Measurements from ENCODE around the gene TP73. TPM values are rescaled to one million over a fixed set of nuclear protein-coding genes. Genes with fewer than 3 reads are reported as not detected.
A peak's percentile ranks its signal among the peaks of the same experiment; 100 is the strongest.

The TP73 gene
- total RNA-seq, 2 experiments from 2014 or later = not detected

- H3K9me3 ChIP-seq (ENCODE audit: control insufficient read depth in 1 of 2, insufficient read depth in 1 of 2, low read length in 2 of 2) = no peaks in the 10 kb centered on the region
- H3K27ac ChIP-seq (ENCODE audit: low read depth in 1 of 2, low read length in 2 of 2) = no peak overlapping the region
- H3K27ac Mint-ChIP-seq = no peak overlapping the region
- ChIA-PET POLR2A (no interaction called here), CTCF (interaction anchor here (1.4 kb wide), 1 partner anchor 127 kb away, joined by 12 read pairs; no protein-coding TSS in a partner anchor)
- peaks cover 17% of the 10 kb centered on the region for H3K4me1 ChIP-seq (ENCODE audit: insufficient read depth, low read length)
- H3K27me3 Mint-ChIP-seq = peaks cover 26% of the 10 kb centered on the region
- no peak for ATAC-seq (ENCODE audit: poor library complexity)
- DNase-seq = no peak
- H3K36me3 Mint-ChIP-seq (ENCODE audit: low read depth) = no peaks in the 10 kb centered on the region
- intact Hi-C loops (cut with DNase I, micrococcal nuclease) = no loop called here
- no peaks in the 10 kb centered on the region for H3K9me3 Mint-ChIP-seq
- H3K27me3 ChIP-seq (ENCODE audit: control insufficient read depth in 1 of 2, insufficient read depth in 2 of 2, low read length in 2 of 2) = peaks cover 0 to 2% of the 10 kb centered on the region in 2 experiments
- H3K4me3 ChIP-seq (ENCODE audit: low read length) = no peak overlapping the region
- TF ChIP-seq, protein P1, sequence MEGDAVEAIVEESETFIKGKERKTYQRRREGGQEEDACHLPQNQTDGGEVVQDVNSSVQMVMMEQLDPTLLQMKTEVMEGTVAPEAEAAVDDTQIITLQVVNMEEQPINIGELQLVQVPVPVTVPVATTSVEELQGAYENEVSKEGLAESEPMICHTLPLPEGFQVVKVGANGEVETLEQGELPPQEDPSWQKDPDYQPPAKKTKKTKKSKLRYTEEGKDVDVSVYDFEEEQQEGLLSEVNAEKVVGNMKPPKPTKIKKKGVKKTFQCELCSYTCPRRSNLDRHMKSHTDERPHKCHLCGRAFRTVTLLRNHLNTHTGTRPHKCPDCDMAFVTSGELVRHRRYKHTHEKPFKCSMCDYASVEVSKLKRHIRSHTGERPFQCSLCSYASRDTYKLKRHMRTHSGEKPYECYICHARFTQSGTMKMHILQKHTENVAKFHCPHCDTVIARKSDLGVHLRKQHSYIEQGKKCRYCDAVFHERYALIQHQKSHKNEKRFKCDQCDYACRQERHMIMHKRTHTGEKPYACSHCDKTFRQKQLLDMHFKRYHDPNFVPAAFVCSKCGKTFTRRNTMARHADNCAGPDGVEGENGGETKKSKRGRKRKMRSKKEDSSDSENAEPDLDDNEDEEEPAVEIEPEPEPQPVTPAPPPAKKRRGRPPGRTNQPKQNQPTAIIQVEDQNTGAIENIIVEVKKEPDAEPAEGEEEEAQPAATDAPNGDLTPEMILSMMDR (IDR thresholded peaks at IDR 0.05) = no peak
- peaks cover 29% of the 10 kb centered on the region for H3K4me1 Mint-ChIP-seq (ENCODE audit: low read depth)
- no peak overlapping the region for H3K4me3 Mint-ChIP-seq
- H3K36me3 ChIP-seq (ENCODE audit: insufficient read depth, low read length) = peaks cover 3% of the 10 kb centered on the region
Measured at GRCh38 chr1:3617806-3618345, 34.4 kb upstream of the TP73 start.

GRCh38 chr1:3618531-3618880 lies 33.8 kb upstream of the TP73 start:
- Mint-ChIP-seq H3K27me3 (peaks cover 19% of the 10 kb centered on the region), H3K36me3 (ENCODE audit: low read depth) (no peaks in the 10 kb centered on the region), H3K9me3 (no peaks in the 10 kb centered on the region), H3K4me3 (no peak overlapping the region), H3K4me1 (ENCODE audit: low read depth) (peaks cover 35% of the 10 kb centered on the region), H3K27ac (no peak overlapping the region)
- ATAC-seq (ENCODE audit: poor library complexity) = no peak
- Histone ChIP-seq H3K36me3 (ENCODE audit: insufficient read depth, low read length) (peaks cover 3% of the 10 kb centered on the region), H3K9me3 (ENCODE audit: control insufficient read depth in 1 of 2, insufficient read depth in 1 of 2, low read length in 2 of 2) (no peaks in the 10 kb centered on the region), H3K27ac (ENCODE audit: low read depth in 1 of 2, low read length in 2 of 2) (no peak overlapping the region), H3K27me3 (ENCODE audit: control insufficient read depth in 1 of 2, insufficient read depth in 2 of 2, low read length in 2 of 2) (peaks cover 0 to 2% of the 10 kb centered on the region in 2 experiments), H3K4me3 (ENCODE audit: low read length) (no peak overlapping the region), H3K4me1 (ENCODE audit: insufficient read depth, low read length) (peaks cover 23% of the 10 kb centered on the region)
- intact Hi-C loops (cut with DNase I, micrococcal nuclease) = no loop called here
- TF ChIP-seq, protein P1 (IDR thresholded peaks at IDR 0.05) = no peak
- ChIA-PET POLR2A (interaction anchor here (1.0 to 1.4 kb wide), 3 partner anchors 88 to 165 kb away, joined by 5 to 7 read pairs (median 6); no protein-coding TSS in a partner anchor), CTCF (interaction anchor here (0.9 to 2.0 kb wide), 16 partner anchors 11 to 178 kb away, joined by 3 to 23 read pairs (median 4); partner anchors contain the start of genes LRRC47 and WRAP73)
- no peak for DNase-seq

DNA sequence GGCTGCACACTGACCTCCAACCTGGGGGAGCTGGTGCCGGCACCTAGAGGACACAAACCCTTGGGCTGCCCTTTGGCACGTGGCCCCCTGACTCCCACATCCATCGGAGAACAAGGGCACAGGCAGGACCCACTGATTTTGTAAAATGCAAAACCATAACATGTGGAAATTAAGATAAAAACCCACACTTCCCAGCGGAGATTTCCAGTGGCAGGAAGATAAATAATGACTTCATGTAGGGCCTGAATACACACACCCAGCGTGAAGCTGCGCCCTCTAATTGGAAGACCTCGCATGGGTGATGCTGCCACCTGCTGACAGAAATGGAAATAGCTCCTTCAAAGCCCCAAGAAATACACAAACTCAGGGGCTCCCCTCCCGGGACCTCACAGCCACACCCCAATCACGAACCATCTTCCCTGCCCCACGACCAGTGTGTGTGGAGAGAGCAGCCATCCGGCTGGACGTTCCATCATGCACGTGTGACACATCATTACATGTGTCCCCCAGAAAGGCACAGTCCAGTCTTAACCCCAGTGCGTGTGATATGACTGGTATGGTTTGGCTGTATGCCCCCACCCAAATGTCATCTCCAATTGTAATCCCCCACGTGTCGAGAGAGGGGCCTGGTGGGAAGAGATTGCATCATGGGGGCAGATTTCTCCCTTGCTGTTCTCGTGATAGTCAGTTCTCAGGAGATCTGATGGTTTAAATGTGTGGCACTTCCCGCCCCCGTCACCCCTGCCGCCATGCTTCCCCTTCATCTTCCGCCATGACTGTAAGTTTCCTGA lies 33.2 kb upstream of the TP73 start:
- intact Hi-C loops (cut with DNase I, micrococcal nuclease) = loop anchor here (1.0 kb wide), 3 partner anchors 54 to 166 kb away; no protein-coding TSS in a partner anchor
- no peaks in the 10 kb centered on the region for H3K36me3 Mint-ChIP-seq (ENCODE audit: low read depth)
- peak overlapping the region; percentile 8 for H3K27ac Mint-ChIP-seq
- H3K9me3 ChIP-seq (ENCODE audit: control insufficient read depth in 1 of 2, insufficient read depth in 1 of 2, low read length in 2 of 2) = no peaks in the 10 kb centered on the region
- peaks cover 0 to 2% of the 10 kb centered on the region in 2 experiments for H3K27me3 ChIP-seq (ENCODE audit: control insufficient read depth in 1 of 2, insufficient read depth in 2 of 2, low read length in 2 of 2)
- H3K4me3 Mint-ChIP-seq = peak overlapping the region; percentile 49
- POLR2A ChIA-PET = interaction anchor here (1.0 to 1.4 kb wide), 3 partner anchors 88 to 166 kb away, joined by 5 to 7 read pairs (median 6); no protein-coding TSS in a partner anchor
- H3K27ac ChIP-seq (ENCODE audit: low read depth in 1 of 2, low read length in 2 of 2) = no peak overlapping the region
- no peaks in the 10 kb centered on the region for H3K9me3 Mint-ChIP-seq
- H3K4me3 ChIP-seq (ENCODE audit: low read length) = no peak overlapping the region
- H3K4me1 ChIP-seq (ENCODE audit: insufficient read depth, low read length) = peaks cover 29% of the 10 kb centered on the region
- CTCF ChIA-PET = interaction anchor here (0.6 to 2.0 kb wide), 18 partner anchors 10 to 178 kb away, joined by 3 to 23 read pairs (median 4); partner anchors contain the start of genes LRRC47 and WRAP73
- DNase-seq = peak; percentile 58 to 90 (median 72)
- H3K36me3 ChIP-seq (ENCODE audit: insufficient read depth, low read length) = peaks cover 3% of the 10 kb centered on the region
- peak; percentile 96 for ATAC-seq (ENCODE audit: poor library complexity)
- peaks cover 14% of the 10 kb centered on the region for H3K27me3 Mint-ChIP-seq
- peaks cover 41% of the 10 kb centered on the region for H3K4me1 Mint-ChIP-seq (ENCODE audit: low read depth)
- TF ChIP-seq, protein P1 (IDR thresholded peaks at IDR 0.05) = peak; percentile 76
